Gastrocnemius medialis (tissue), 4 donors: ENCODE results near the gene DENND4C.

Experiments used
- CTCF ChIP-seq, 5 experiments: fragments of 450-650 bp in 3 of 5; fragments of 200-600 bp in 2 of 5; sonication (generic) in 2 of 5; IDR thresholded peaks in 4 of 5; conservative IDR thresholded peaks in 1 of 5; 1 replicate in 4 of 5; 2 replicates in 1 of 5; pipeline ENCODE4 v1.5.1; 2016 to 2019; ENCODE audit warnings: antibody characterized with exemption in 5 of 5, mild to moderate bottlenecking in 3 of 5, moderate library complexity in 3 of 5
- POLR2A ChIP-seq, 2 donors: fragments of 450-650 bp; IDR thresholded peaks; one replicate each; pipeline ENCODE4 v1.6.1; 2017; ENCODE audit warnings: antibody characterized with exemption in 2 of 2, mild to moderate bottlenecking in 2 of 2, moderate library complexity in 2 of 2

GRCh38 chr9:19375538-19375937 lies 145.0 kb downstream of the DENND4C start:
- TF ChIP-seq CTCF (IDR thresholded peaks at IDR 0.05 in 4 of 5, conservative IDR thresholded peaks at IDR 0.05 in 1 of 5) (no peak), POLR2A (IDR thresholded peaks at IDR 0.05) (no peak)
